LoVo (cell line): ENCODE data around the gene ZNF195.
"Not testable (repeated sequence)": the region's sequence is repeated elsewhere in the genome, so short reads cannot be mapped to it uniquely, and the experiment has no call there.

Experiments
- DNase-seq: peaks from one replicate; pipeline ENCODE4 v3.0.0-alpha.2; 2016; ENCODE audit warnings: low spot score

The ZNF195 gene

GRCh38 chr11:3402181-3402860 is 23.4 kb upstream of the ZNF195 start:
- not testable (repeated sequence) for DNase-seq

GRCh38 chr11:3401052-3401451 is 22.1 kb upstream of the ZNF195 start:
- DNase-seq: not testable (repeated sequence)

- DNase-seq: not testable (repeated sequence)
Observed at GRCh38 chr11:3398509-3398908, 19.6 kb upstream of the ZNF195 start.

- not testable (repeated sequence) for DNase-seq
Observed at GRCh38 chr11:3398106-3398505, 19.2 kb upstream of the ZNF195 start.

- not testable (repeated sequence) for DNase-seq
Observed at GRCh38 chr11:3397210-3397609, 18.3 kb upstream of the ZNF195 start.

GRCh38 chr11:3395468-3395867 is 16.5 kb upstream of the ZNF195 start:
- DNase-seq: not testable (repeated sequence)

- DNase-seq: not testable (repeated sequence)
Observed at GRCh38 chr11:3394956-3395355, 16.0 kb upstream of the ZNF195 start.

GRCh38 chr11:3393450-3393849 is 14.5 kb upstream of the ZNF195 start:
- not testable (repeated sequence) for DNase-seq

- DNase-seq: peak; percentile 39
Observed at GRCh38 chr11:3382613-3383285, 3.8 kb upstream of the ZNF195 start.

- no peak for DNase-seq
Observed at GRCh38 chr11:3381794-3382193, 2.8 kb upstream of the ZNF195 start.

GRCh38 chr11:3380706-3381545 is 2.0 kb upstream of the ZNF195 start:
- no peak for DNase-seq

GRCh38 chr11:3375552-3375951 is 3.4 kb downstream of the ZNF195 start:
- no peak for DNase-seq

- no peak for DNase-seq
Observed at GRCh38 chr11:3370311-3370870, 8.6 kb downstream of the ZNF195 start.

- DNase-seq: no peak
Observed at GRCh38 chr11:3369366-3369765, 9.6 kb downstream of the ZNF195 start.

- no peak for DNase-seq
Observed at GRCh38 chr11:3368199-3368598, 10.7 kb downstream of the ZNF195 start.

GRCh38 chr11:3367221-3367620 is 11.7 kb downstream of the ZNF195 start:
- DNase-seq: no peak

GRCh38 chr11:3359092-3359824 is 19.7 kb downstream of the ZNF195 start:
- DNase-seq: no peak

GRCh38 chr11:3357994-3358676 is 20.8 kb downstream of the ZNF195 start:
- DNase-seq: no peak

- DNase-seq: no peak
Observed at GRCh38 chr11:3357302-3357701, 21.6 kb downstream of the ZNF195 start.

GRCh38 chr11:3356858-3357257 is 22.1 kb downstream of the ZNF195 start:
- no peak for DNase-seq

- no peak for DNase-seq
Observed at GRCh38 chr11:3353066-3353465, 25.9 kb downstream of the ZNF195 start.
